ENCODE data around the gene CGB2. TPM values are rescaled to one million over a fixed set of nuclear protein-coding genes. Genes with fewer than 3 reads are reported as not detected.

Gene CGB2
- total and polyA plus RNA-seq, 2 donors from 2014 or later, result not detected

- Histone ChIP-seq H3K36me3 (ENCODE audit: control insufficient read depth in 2 of 3, insufficient read depth in 3 of 3, low read length in 3 of 3) (peaks cover 0 to 10% (median 2%) of the 10 kb centered on the region in 3 donors), H3K4me3 (ENCODE audit: low read length in 3 of 3) (no peak overlapping the region), H3K9ac (ENCODE audit: low read length in 3 of 3) (no peak overlapping the region), H3K9me3 (ENCODE audit: control insufficient read depth in 2 of 3, insufficient read depth in 1 of 3, low read length in 3 of 3) (no peaks in the 10 kb centered on the region), H3K27ac (ENCODE audit: low read depth in 2 of 2, low read length in 2 of 2) (no peak overlapping the region), H3K4me1 (ENCODE audit: control insufficient read depth in 2 of 3, insufficient read depth in 2 of 3, low read depth in 1 of 3, low read length in 3 of 3) (peaks cover 0 to 6% (median 0%) of the 10 kb centered on the region in 3 donors), H3K27me3 (ENCODE audit: control insufficient read depth, insufficient read depth, low read length) (no peaks in the 10 kb centered on the region)
- intact Hi-C loops (cut with DNase I), result no loop called here
- DNase-seq (no peak), FAIRE-seq (no peak)
- TF ChIP-seq, protein P1, sequence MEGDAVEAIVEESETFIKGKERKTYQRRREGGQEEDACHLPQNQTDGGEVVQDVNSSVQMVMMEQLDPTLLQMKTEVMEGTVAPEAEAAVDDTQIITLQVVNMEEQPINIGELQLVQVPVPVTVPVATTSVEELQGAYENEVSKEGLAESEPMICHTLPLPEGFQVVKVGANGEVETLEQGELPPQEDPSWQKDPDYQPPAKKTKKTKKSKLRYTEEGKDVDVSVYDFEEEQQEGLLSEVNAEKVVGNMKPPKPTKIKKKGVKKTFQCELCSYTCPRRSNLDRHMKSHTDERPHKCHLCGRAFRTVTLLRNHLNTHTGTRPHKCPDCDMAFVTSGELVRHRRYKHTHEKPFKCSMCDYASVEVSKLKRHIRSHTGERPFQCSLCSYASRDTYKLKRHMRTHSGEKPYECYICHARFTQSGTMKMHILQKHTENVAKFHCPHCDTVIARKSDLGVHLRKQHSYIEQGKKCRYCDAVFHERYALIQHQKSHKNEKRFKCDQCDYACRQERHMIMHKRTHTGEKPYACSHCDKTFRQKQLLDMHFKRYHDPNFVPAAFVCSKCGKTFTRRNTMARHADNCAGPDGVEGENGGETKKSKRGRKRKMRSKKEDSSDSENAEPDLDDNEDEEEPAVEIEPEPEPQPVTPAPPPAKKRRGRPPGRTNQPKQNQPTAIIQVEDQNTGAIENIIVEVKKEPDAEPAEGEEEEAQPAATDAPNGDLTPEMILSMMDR (IDR thresholded peaks at IDR 0.05; ENCODE audit: borderline replicate concordance, extremely low read depth, insufficient read depth), result no peak
These were observed 16.8 kb upstream of the CGB2 start for GRCh38 chr19:49014870-49015255.

- Histone ChIP-seq H3K27me3 (ENCODE audit: control insufficient read depth, insufficient read depth, low read length) (no peaks in the 10 kb centered on the region), H3K27ac (ENCODE audit: low read depth in 2 of 2, low read length in 2 of 2) (no peak overlapping the region), H3K9me3 (ENCODE audit: control insufficient read depth in 2 of 3, insufficient read depth in 1 of 3, low read length in 3 of 3) (no peaks in the 10 kb centered on the region), H3K4me3 (ENCODE audit: low read length in 3 of 3) (no peak overlapping the region), H3K9ac (ENCODE audit: low read length in 3 of 3) (no peak overlapping the region), H3K4me1 (ENCODE audit: control insufficient read depth in 2 of 3, insufficient read depth in 2 of 3, low read depth in 1 of 3, low read length in 3 of 3) (peaks cover 0 to 6% (median 0%) of the 10 kb centered on the region in 3 donors), H3K36me3 (ENCODE audit: control insufficient read depth in 2 of 3, insufficient read depth in 3 of 3, low read length in 3 of 3) (peaks cover 0 to 5% (median 0%) of the 10 kb centered on the region in 3 donors)
- TF ChIP-seq, protein P1 (IDR thresholded peaks at IDR 0.05; ENCODE audit: borderline replicate concordance, extremely low read depth, insufficient read depth), result no peak
- DNase-seq (no peak), FAIRE-seq (no peak)
- intact Hi-C loops (cut with DNase I), result no loop called here
These were observed 15.4 kb upstream of the CGB2 start for GRCh38 chr19:49016067-49016839.

DNA sequence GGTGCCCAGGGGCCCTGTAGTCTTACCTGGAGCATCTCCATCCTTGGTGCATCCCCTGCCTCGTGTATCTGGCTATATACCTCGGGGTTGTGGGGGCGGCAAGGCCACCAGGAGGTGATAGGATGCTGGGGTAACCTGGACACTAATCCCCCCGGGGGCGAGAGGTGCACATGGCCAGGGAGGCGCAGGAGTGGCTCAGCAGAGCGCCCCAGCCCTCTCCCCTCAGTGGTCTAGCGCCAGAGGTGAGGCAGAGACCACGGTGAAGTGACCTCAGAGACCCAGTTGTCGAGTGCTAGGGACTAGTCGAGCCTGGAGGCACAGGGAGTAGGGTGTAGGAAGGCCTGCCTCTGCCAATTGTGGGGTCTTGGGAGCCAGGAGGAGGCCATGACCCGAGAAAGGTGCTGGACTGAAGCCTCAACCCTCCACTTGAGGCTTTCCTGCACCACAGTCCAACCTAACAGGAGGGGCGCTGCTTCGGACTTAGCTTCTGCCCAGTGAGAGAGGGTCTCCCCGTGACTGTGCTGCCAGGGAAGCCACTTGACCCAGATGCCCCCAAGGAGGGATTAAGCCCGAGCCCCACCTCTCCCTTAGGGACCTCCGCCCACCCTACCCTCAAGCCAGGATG lies 14.5 kb upstream of the CGB2 start, which contains the start of gene LHB:
LHB (minus strand) TSS at position 51 of the 625 bp plus-strand sequence; CDS start at position 41, 10 bp downstream.
- TF ChIP-seq, protein P1 (IDR thresholded peaks at IDR 0.05; ENCODE audit: borderline replicate concordance, extremely low read depth, insufficient read depth), result no peak
- FAIRE-seq (no peak), DNase-seq (peak in 1 of 5 donors; percentile 13)
- Histone ChIP-seq H3K27ac (ENCODE audit: low read depth in 2 of 2, low read length in 2 of 2) (no peak within 1 kb of the TSS), H3K4me3 (ENCODE audit: low read length in 3 of 3) (peak within 1 kb of the TSS in 2 of 3 donors; percentile 30 to 46), H3K27me3 (ENCODE audit: control insufficient read depth, insufficient read depth, low read length) (no peaks in the 10 kb centered on the region), H3K4me1 (ENCODE audit: control insufficient read depth in 2 of 3, insufficient read depth in 2 of 3, low read depth in 1 of 3, low read length in 3 of 3) (peaks cover 0 to 6% (median 0%) of the 10 kb centered on the region in 3 donors), H3K36me3 (ENCODE audit: control insufficient read depth in 2 of 3, insufficient read depth in 3 of 3, low read length in 3 of 3) (peaks cover 0 to 2% (median 0%) of the 10 kb centered on the region in 3 donors), H3K9me3 (ENCODE audit: control insufficient read depth in 2 of 3, insufficient read depth in 1 of 3, low read length in 3 of 3) (no peaks in the 10 kb centered on the region), H3K9ac (ENCODE audit: low read length in 3 of 3) (no peak within 1 kb of the TSS)
- intact Hi-C loops (cut with DNase I), result no loop called here

All from kidney (tissue), 14 donors.